ENCODE data around the gene AKAP8L. TPM values are rescaled to one million over a fixed set of nuclear protein-coding genes. Genes with fewer than 3 reads are reported as not detected.

AKAP8L gene
- total RNA-seq, 4 donors from 2014 or later = 52.8 to 87.8 (median 69.4) TPM

DNA sequence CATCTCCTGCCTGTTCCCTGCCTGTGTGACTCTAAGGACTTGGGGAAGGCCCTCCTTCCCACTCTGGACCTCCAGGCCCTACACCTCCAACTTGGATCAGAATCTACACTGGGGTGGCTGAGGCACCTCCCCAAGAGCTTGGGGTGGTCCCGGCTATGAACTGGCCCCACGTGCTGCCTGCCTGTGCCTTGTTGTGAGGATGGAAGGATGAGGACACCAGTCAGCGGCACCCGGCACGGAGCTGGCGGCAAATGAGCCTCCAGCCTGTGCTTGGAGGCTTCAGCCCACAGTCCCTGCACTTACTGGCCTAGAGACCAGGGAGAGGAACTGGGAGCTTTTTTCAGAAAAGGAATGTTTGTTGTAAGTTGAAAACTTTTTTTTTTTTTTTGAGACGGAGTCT lies 47.7 kb downstream of the AKAP8L start:
- no peak for DNase-seq (ENCODE audit: extremely low spot score)
- Histone ChIP-seq H3K4me3 (no peak overlapping the region), H3K27me3 (no peaks in the 10 kb centered on the region), H3K4me1 (peaks cover 30 to 48% (median 35%) of the 10 kb centered on the region in 4 donors), H3K9me3 (no peaks in the 10 kb centered on the region), H3K36me3 (peaks cover 69 to 85% (median 80%) of the 10 kb centered on the region in 4 donors), H3K27ac (replicated peaks in 1 of 4) (no peak overlapping the region)
- WGBS = 93% methylated on average over 7 of the region's 7 CpGs
- intact Hi-C loops (cut with DNase I) = no loop called here
- no peak for TF ChIP-seq POLR2A (IDR thresholded peaks at IDR 0.05; ENCODE audit: low read depth)
- TF ChIP-seq POLR2AphosphoS5 (IDR thresholded peaks at IDR 0.05) = no peak
- TF ChIP-seq EP300 (IDR thresholded peaks at IDR 0.05) = no peak
- no peak for TF ChIP-seq CTCF (IDR thresholded peaks at IDR 0.05)

DNA sequence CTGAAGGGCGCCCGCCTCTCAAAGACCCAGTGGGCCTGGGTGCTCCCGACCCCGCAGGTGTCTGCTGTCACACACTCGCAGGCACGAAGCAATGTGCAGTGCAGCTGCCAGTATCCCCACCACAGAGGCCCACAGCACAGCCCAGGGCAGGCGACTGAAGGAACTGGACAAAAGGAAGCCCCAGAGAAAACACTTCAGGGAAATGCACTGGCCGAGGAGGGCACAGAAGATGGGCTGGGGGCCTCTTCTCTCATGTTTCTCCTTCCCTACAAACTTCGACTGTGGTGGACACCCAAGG lies 49.2 kb downstream of the AKAP8L start:
- H3K36me3 ChIP-seq = peaks cover 69 to 98% (median 94%) of the 10 kb centered on the region in 4 donors
- H3K27ac ChIP-seq (replicated peaks in 1 of 4) = no peak overlapping the region
- H3K9me3 ChIP-seq = no peaks in the 10 kb centered on the region
- no peak overlapping the region for H3K4me3 ChIP-seq
- DNase-seq (ENCODE audit: extremely low spot score) = no peak
- no peak for TF ChIP-seq EP300 (IDR thresholded peaks at IDR 0.05)
- no peak for TF ChIP-seq POLR2AphosphoS5 (IDR thresholded peaks at IDR 0.05)
- no peak for TF ChIP-seq POLR2A (IDR thresholded peaks at IDR 0.05; ENCODE audit: low read depth)
- TF ChIP-seq CTCF (IDR thresholded peaks at IDR 0.05) = no peak
- no peaks in the 10 kb centered on the region for H3K27me3 ChIP-seq
- 89% methylated on average over 5 of the region's 9 CpGs for WGBS
- intact Hi-C loops (cut with DNase I) = no loop called here
- H3K4me1 ChIP-seq = peaks cover 14 to 32% (median 19%) of the 10 kb centered on the region in 4 donors

GRCh38 chr19:15368798-15369593 lies 49.8 kb downstream of the AKAP8L start:
- no peaks in the 10 kb centered on the region for H3K27me3 ChIP-seq
- H3K9me3 ChIP-seq = no peaks in the 10 kb centered on the region
- TF ChIP-seq POLR2AphosphoS5 (IDR thresholded peaks at IDR 0.05) (no peak), POLR2A (IDR thresholded peaks at IDR 0.05; ENCODE audit: low read depth) (no peak), CTCF (IDR thresholded peaks at IDR 0.05) (no peak), EP300 (IDR thresholded peaks at IDR 0.05) (no peak)
- intact Hi-C loops (cut with DNase I) = no loop called here
- H3K27ac ChIP-seq (replicated peaks in 1 of 4) = no peak overlapping the region
- H3K4me1 ChIP-seq = peaks cover 8 to 27% (median 13%) of the 10 kb centered on the region in 4 donors
- 90% methylated on average over 17 of the region's 35 CpGs for WGBS
- peaks cover 69 to 99% (median 96%) of the 10 kb centered on the region in 4 donors for H3K36me3 ChIP-seq
- H3K4me3 ChIP-seq = no peak overlapping the region
- DNase-seq (ENCODE audit: extremely low spot score) = no peak

DNA sequence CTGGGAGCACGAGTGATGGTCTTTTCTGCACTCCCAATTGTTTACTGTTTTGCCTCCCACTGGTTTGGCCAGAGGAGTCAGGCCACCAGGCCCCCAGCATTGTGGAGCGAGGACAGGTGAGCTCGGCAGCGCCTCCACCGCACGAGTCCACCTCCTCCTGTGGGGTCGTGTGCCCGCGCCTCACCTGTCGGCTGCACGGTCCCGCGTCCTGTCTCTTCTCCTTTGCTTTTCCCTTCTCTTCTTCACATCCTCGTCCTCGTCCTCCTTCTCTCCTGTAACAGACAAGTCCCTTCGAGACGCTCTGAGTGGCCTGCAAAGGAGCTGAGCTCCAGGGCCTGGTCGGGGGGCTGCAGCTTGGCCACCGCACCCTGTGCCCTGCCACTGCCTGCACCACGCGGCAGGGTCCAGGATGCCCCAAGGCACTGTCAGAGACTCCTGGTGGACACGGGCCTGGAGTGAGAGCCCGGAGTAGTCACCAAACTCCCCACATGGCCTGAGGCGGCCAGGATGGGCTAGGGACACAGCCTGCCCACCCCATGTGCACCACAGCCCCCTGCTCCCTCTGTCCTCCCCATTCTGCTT lies 50.6 kb downstream of the AKAP8L start:
- Histone ChIP-seq H3K36me3 (peaks cover 64 to 94% (median 89%) of the 10 kb centered on the region in 4 donors), H3K27ac (replicated peaks in 1 of 4) (no peak overlapping the region), H3K4me1 (peaks cover 0 to 22% (median 5%) of the 10 kb centered on the region in 4 donors), H3K9me3 (no peaks in the 10 kb centered on the region), H3K27me3 (no peaks in the 10 kb centered on the region), H3K4me3 (no peak overlapping the region)
- 90% methylated on average over 23 of the region's 24 CpGs for WGBS
- TF ChIP-seq POLR2AphosphoS5 (IDR thresholded peaks at IDR 0.05) (no peak), CTCF (IDR thresholded peaks at IDR 0.05) (no peak), POLR2A (IDR thresholded peaks at IDR 0.05; ENCODE audit: low read depth) (no peak), EP300 (IDR thresholded peaks at IDR 0.05) (no peak)
- no peak for DNase-seq (ENCODE audit: extremely low spot score)
- intact Hi-C loops (cut with DNase I) = no loop called here

Measured in esophagus muscularis mucosa (tissue), 4 donors.